Measurements from ENCODE around the gene PLXNA3.
A peak's percentile ranks its signal among the peaks of the same experiment; 100 is the strongest.

PLXNA3 gene

GRCh38 chrX:154487518-154488290 is 29.6 kb downstream of the PLXNA3 start:
- no peaks in the 10 kb centered on the region for H3K9me3 ChIP-seq
- intact Hi-C loops (cut with DNase I; ENCODE audit: low total_unique reads): no loop called here
- H3K27me3 ChIP-seq: no peaks in the 10 kb centered on the region
- DNase-seq: no peak
- peak overlapping the region; percentile 76 to 86 for H3K27ac ChIP-seq
- no peak for TF ChIP-seq CTCF (IDR thresholded peaks at IDR 0.05)
- peaks cover 0 to 39% (median 21%) of the 10 kb centered on the region in 4 donors for H3K4me1 ChIP-seq
- peaks cover 0 to 19% (median 6%) of the 10 kb centered on the region in 3 donors for H3K36me3 ChIP-seq
- no peak overlapping the region for H3K4me3 ChIP-seq

GRCh38 chrX:154488336-154489075 is 30.4 kb downstream of the PLXNA3 start:
- DNase-seq: no peak
- TF ChIP-seq CTCF (IDR thresholded peaks at IDR 0.05): no peak
- H3K4me1 ChIP-seq: peaks cover 0 to 39% (median 21%) of the 10 kb centered on the region in 4 donors
- H3K27ac ChIP-seq: peak overlapping the region in 1 of 2 donors; percentile 94
- no peaks in the 10 kb centered on the region for H3K27me3 ChIP-seq
- H3K4me3 ChIP-seq: no peak overlapping the region
- peaks cover 0 to 18% (median 6%) of the 10 kb centered on the region in 3 donors for H3K36me3 ChIP-seq
- no peaks in the 10 kb centered on the region for H3K9me3 ChIP-seq
- intact Hi-C loops (cut with DNase I; ENCODE audit: low total_unique reads): no loop called here

- no peak for TF ChIP-seq CTCF (IDR thresholded peaks at IDR 0.05)
- peak overlapping the region; percentile 93 to 94 for H3K27ac ChIP-seq
- H3K4me1 ChIP-seq: peaks cover 0 to 39% (median 21%) of the 10 kb centered on the region in 4 donors
- no peaks in the 10 kb centered on the region for H3K9me3 ChIP-seq
- intact Hi-C loops (cut with DNase I; ENCODE audit: low total_unique reads): no loop called here
- H3K4me3 ChIP-seq: peak overlapping the region; percentile 77 to 81
- no peaks in the 10 kb centered on the region for H3K27me3 ChIP-seq
- H3K36me3 ChIP-seq: peaks cover 0 to 12% (median 6%) of the 10 kb centered on the region in 3 donors
- DNase-seq: no peak
Observed at GRCh38 chrX:154489182-154489581, 31.1 kb downstream of the PLXNA3 start.

- Histone ChIP-seq H3K36me3 (peaks cover 0 to 4% (median 2%) of the 10 kb centered on the region in 3 donors), H3K4me3 (peak overlapping the region; percentile 77 to 81), H3K4me1 (peaks cover 0 to 36% (median 20%) of the 10 kb centered on the region in 4 donors), H3K27ac (peak overlapping the region; percentile 93 to 94), H3K9me3 (no peaks in the 10 kb centered on the region), H3K27me3 (no peaks in the 10 kb centered on the region)
- TF ChIP-seq CTCF (IDR thresholded peaks at IDR 0.05): no peak
- no peak for DNase-seq
- intact Hi-C loops (cut with DNase I; ENCODE audit: low total_unique reads): no loop called here
Observed at GRCh38 chrX:154490021-154490413, 31.9 kb downstream of the PLXNA3 start.

GRCh38 chrX:154490414-154491083 is 32.5 kb downstream of the PLXNA3 start, which contains the start of gene SLC10A3:
TSS of gene SLC10A3 (minus strand) at chrX:154490629. CDS start at chrX:154488940, 1,689 bp downstream.
- no peaks in the 10 kb centered on the region for H3K36me3 ChIP-seq
- H3K27me3 ChIP-seq: no peaks in the 10 kb centered on the region
- no peak for TF ChIP-seq CTCF (IDR thresholded peaks at IDR 0.05)
- intact Hi-C loops (cut with DNase I; ENCODE audit: low total_unique reads): no loop called here
- H3K4me3 ChIP-seq: peak within 1 kb of the TSS; percentile 77 to 81
- DNase-seq: peak; percentile 90 to 96
- H3K9me3 ChIP-seq: no peaks in the 10 kb centered on the region
- peaks cover 0 to 31% (median 18%) of the 10 kb centered on the region in 4 donors for H3K4me1 ChIP-seq
- peak within 1 kb of the TSS; percentile 93 to 94 for H3K27ac ChIP-seq
